T-helper 9 cell (primary cell): ENCODE results near the gene TBC1D5.
A peak's percentile ranks its signal among the peaks of the same experiment; 100 is the strongest.
"Not testable (repeated sequence)": the region's sequence is repeated elsewhere in the genome, so short reads cannot be mapped to it uniquely, and the experiment has no call there.

Source experiments
- DNase-seq: peaks from one replicate; pipeline ENCODE4 v3.0.0-alpha.2; 2020

Gene TBC1D5

GRCh38 chr3:17154941-17155340 is 587.5 kb downstream of the TBC1D5 start:
- DNase-seq = no peak

GRCh38 chr3:17154221-17154620 is 588.2 kb downstream of the TBC1D5 start:
- no peak for DNase-seq

- no peak for DNase-seq
Observed at GRCh38 chr3:17153209-17153608, 589.2 kb downstream of the TBC1D5 start.

- DNase-seq = peak; percentile 52
Observed at GRCh38 chr3:17151598-17152373, 590.6 kb downstream of the TBC1D5 start.

- no peak for DNase-seq
Observed at GRCh38 chr3:17149076-17149475, 593.4 kb downstream of the TBC1D5 start.

- no peak for DNase-seq
Observed at GRCh38 chr3:17144665-17144993, 597.8 kb downstream of the TBC1D5 start.

GRCh38 chr3:17143893-17144664 is 598.4 kb downstream of the TBC1D5 start:
- DNase-seq = no peak

- no peak for DNase-seq
Observed at GRCh38 chr3:17142516-17142915, 599.9 kb downstream of the TBC1D5 start.

- no peak for DNase-seq
Observed at GRCh38 chr3:17141699-17142098, 600.7 kb downstream of the TBC1D5 start.

- DNase-seq = no peak
Observed at GRCh38 chr3:17140670-17141505, 601.5 kb downstream of the TBC1D5 start.

GRCh38 chr3:17138246-17139039 is 604.0 kb downstream of the TBC1D5 start:
- DNase-seq = no peak

- no peak for DNase-seq
Observed at GRCh38 chr3:17137321-17137826, 605.1 kb downstream of the TBC1D5 start.

- no peak for DNase-seq
Observed at GRCh38 chr3:17136136-17136721, 606.2 kb downstream of the TBC1D5 start.

- no peak for DNase-seq
Observed at GRCh38 chr3:17135696-17136095, 606.7 kb downstream of the TBC1D5 start.

- no peak for DNase-seq
Observed at GRCh38 chr3:17133632-17134545, 608.5 kb downstream of the TBC1D5 start.

- no peak for DNase-seq
Observed at GRCh38 chr3:17132286-17133115, 609.9 kb downstream of the TBC1D5 start.

- no peak for DNase-seq
Observed at GRCh38 chr3:17130956-17131355, 611.5 kb downstream of the TBC1D5 start.

- no peak for DNase-seq
Observed at GRCh38 chr3:17129556-17129955, 612.9 kb downstream of the TBC1D5 start.

- DNase-seq = not testable (repeated sequence)
Observed at GRCh38 chr3:17128671-17129070, 613.8 kb downstream of the TBC1D5 start.
